Thyroid gland (tissue), 4 donors: ENCODE data around the gene TMEM26. TPM values are rescaled to one million over a fixed set of nuclear protein-coding genes. Genes with fewer than 3 reads are reported as not detected.

ENCODE experiments used
- DNase-seq, 2 donors: peaks; one replicate each; pipeline ENCODE4 v3.0.0-alpha.2; 2019
- H3K27ac ChIP-seq, 3 donors: fragments of 200-600 bp; sonication (generic); 1 replicate in 2 of 3; 2 replicates in 1 of 3; pipeline ENCODE4 v1.5.1; 2016 to 2019; ENCODE audit warnings: mild to moderate bottlenecking in 1 of 3, moderate library complexity in 1 of 3
- H3K27me3 ChIP-seq: fragments of 200-600 bp; sonication (generic); one replicate; pipeline ENCODE4 v1.5.1; 2019
- H3K36me3 ChIP-seq, 2 donors: fragments of 200-600 bp; sonication (generic); one replicate each; pipeline ENCODE4 v1.5.1; 2016 to 2019
- H3K4me1 ChIP-seq, 2 donors: fragments of 200-600 bp; sonication (generic); one replicate each; pipeline ENCODE4 v1.5.1; 2017 to 2019
- H3K4me3 ChIP-seq, 3 donors: fragments of 200-600 bp; sonication (generic); replicated peaks in 1 of 3; 1 replicate in 2 of 3; 2 replicates in 1 of 3; pipeline ENCODE4 v1.5.1; 2016; ENCODE audit warnings: mild to moderate bottlenecking in 1 of 3
- H3K9me3 ChIP-seq: fragments of 200-600 bp; sonication (generic); one replicate; pipeline ENCODE4 v1.5.1; 2017
- CTCF ChIP-seq, 6 experiments: fragments of 200-600 bp in 3 of 6; fragments of 450-650 bp in 3 of 6; sonication (generic) in 3 of 6; IDR thresholded peaks; one replicate each; pipeline ENCODE4 v1.5.1; 2016 to 2019; ENCODE audit warnings: antibody characterized with exemption in 6 of 6, mild to moderate bottlenecking in 2 of 6, inconsistent platforms in 1 of 6, moderate library complexity in 1 of 6
- POLR2A ChIP-seq, 2 donors: fragments of 450-650 bp; IDR thresholded peaks; one replicate each; pipeline ENCODE4 v1.6.1; 2017; ENCODE audit warnings: antibody characterized with exemption in 2 of 2, mild to moderate bottlenecking in 2 of 2, moderate library complexity in 1 of 2
- WGBS, 2 donors: methylation state at CpG; one replicate each; pipeline ENCODE4 v1.1.5; 2017; 5-methylcytosine and 5-hydroxymethylcytosine counted together
- intact Hi-C: fragments of 100-400 bp; cut with DNase I; formaldehyde crosslinking; loops from one replicate; pipeline ENCODE4 v1.15.1; 2023
- total RNA-seq, 4 donors: library from RNA; depleted of rRNA; stranded (reverse); fragments of >200 nt; gene quantifications; one replicate each; pipeline ENCODE4 v1.2.3, GENCODE V29; 2016

Gene TMEM26
- total RNA-seq, 4 donors from 2014 or later, result 0.29 to 0.89 (median 0.54) TPM

- WGBS, 2 donors, result 87 to 93% methylated on average over 4 of the region's 4 CpGs
- intact Hi-C loops, result no loop called here
- Histone ChIP-seq H3K9me3 (no peaks in the 10 kb centered on the region), H3K27me3 (no peaks in the 10 kb centered on the region), H3K27ac (no peak overlapping the region), H3K36me3 (no peaks in the 10 kb centered on the region), H3K4me1 (peaks cover 29 to 30% of the 10 kb centered on the region in 2 donors), H3K4me3 (no peak overlapping the region)
- TF ChIP-seq POLR2A (IDR thresholded peaks at IDR 0.05) (no peak), CTCF (IDR thresholded peaks at IDR 0.05) (no peak)
- DNase-seq, result no peak
Measured at GRCh38 chr10:61454541-61454940, 1.4 kb upstream of the TMEM26 start.

GRCh38 chr10:61452151-61452651 is 980 bp downstream of the TMEM26 start:
- TF ChIP-seq POLR2A (IDR thresholded peaks at IDR 0.05) (no peak), CTCF (IDR thresholded peaks at IDR 0.05) (no peak)
- Histone ChIP-seq H3K36me3 (no peaks in the 10 kb centered on the region), H3K9me3 (no peaks in the 10 kb centered on the region), H3K4me1 (peaks cover 29 to 30% of the 10 kb centered on the region in 2 donors), H3K27me3 (no peaks in the 10 kb centered on the region), H3K4me3 (peak overlapping the region in 2 of 3 donors; percentile 14 to 49), H3K27ac (no peak overlapping the region)
- peak; percentile 19 to 49 for DNase-seq
- intact Hi-C loops, result no loop called here
- WGBS, 2 donors, result 18 to 26% methylated on average over 13 to 27 of the region's 28 CpGs

GRCh38 chr10:61451357-61451756 is 1.8 kb downstream of the TMEM26 start:
- intact Hi-C loops, result no loop called here
- WGBS, 2 donors, result 92 to 94% methylated on average over 3 of the region's 3 CpGs
- no peak overlapping the region for H3K4me3 ChIP-seq

GRCh38 chr10:61448841-61449600 is 4.2 kb downstream of the TMEM26 start:
- H3K36me3 ChIP-seq, result no peaks in the 10 kb centered on the region
- H3K27me3 ChIP-seq, result no peaks in the 10 kb centered on the region
- intact Hi-C loops, result no loop called here
- H3K4me1 ChIP-seq, result peaks cover 14 to 18% of the 10 kb centered on the region in 2 donors
- H3K27ac ChIP-seq, result no peak overlapping the region
- WGBS, 2 donors, result 79 to 86% methylated on average over 5 of the region's 5 CpGs
- no peaks in the 10 kb centered on the region for H3K9me3 ChIP-seq
- no peak for TF ChIP-seq CTCF (IDR thresholded peaks at IDR 0.05)
- no peak for TF ChIP-seq POLR2A (IDR thresholded peaks at IDR 0.05)
- H3K4me3 ChIP-seq, result no peak overlapping the region
- DNase-seq, result no peak

More at GRCh38 chr10:61451357-61451756, 1.8 kb downstream of the TMEM26 start:
- Histone ChIP-seq H3K9me3 (no peaks in the 10 kb centered on the region), H3K4me1 (peaks cover 21 to 25% of the 10 kb centered on the region in 2 donors), H3K36me3 (no peaks in the 10 kb centered on the region), H3K27ac (no peak overlapping the region), H3K27me3 (no peaks in the 10 kb centered on the region)
- no peak for DNase-seq
- TF ChIP-seq POLR2A (IDR thresholded peaks at IDR 0.05), result no peak

- WGBS, 2 donors, result 87% methylated on average over 3 of the region's 3 CpGs
- H3K27ac ChIP-seq, result no peak overlapping the region
Measured at GRCh38 chr10:61448091-61448490, 5.1 kb downstream of the TMEM26 start.

More at GRCh38 chr10:61448091-61448490, 5.1 kb downstream of the TMEM26 start:
- TF ChIP-seq CTCF (IDR thresholded peaks at IDR 0.05), result no peak
- no peak for TF ChIP-seq POLR2A (IDR thresholded peaks at IDR 0.05)
- Histone ChIP-seq H3K27me3 (no peaks in the 10 kb centered on the region), H3K4me1 (peaks cover 5 to 10% of the 10 kb centered on the region in 2 donors), H3K9me3 (no peaks in the 10 kb centered on the region), H3K4me3 (no peak overlapping the region), H3K36me3 (no peaks in the 10 kb centered on the region)
- DNase-seq, result no peak
- intact Hi-C loops, result no loop called here
